Stimulated activated CD4-positive, alpha-beta T cell treated with anti-CD3 and anti-CD28 coated beads, Interleukin-1b, Interleukin-23, amount 100 ng/mL, for 4 hours (primary cell): ENCODE data around the gene DSP.

Experiments
- DNase-seq, 2 donors: peaks; one replicate each; pipeline ENCODE4 v3.0.0-alpha.2; 2020; ENCODE audit warnings: low read depth in 2 of 2

DSP gene

GRCh38 chr6:7534192-7534591 is 7.3 kb upstream of the DSP start:
- DNase-seq, result no peak

GRCh38 chr6:7535498-7535897 is 6.0 kb upstream of the DSP start:
- DNase-seq, result no peak

- DNase-seq, result no peak
Observed at GRCh38 chr6:7537565-7538174, 3.8 kb upstream of the DSP start.

- no peak for DNase-seq
Observed at GRCh38 chr6:7538484-7538883, 3.0 kb upstream of the DSP start.

- DNase-seq, result no peak
Observed at GRCh38 chr6:7540595-7540994, 876 bp upstream of the DSP start.

- DNase-seq, result peak in 1 of 2 donors; percentile 3
Observed at GRCh38 chr6:7542065-7542873, 798 bp downstream of the DSP start.

- no peak for DNase-seq
Observed at GRCh38 chr6:7542874-7543624, 1.6 kb downstream of the DSP start.

GRCh38 chr6:7543789-7544424 is 2.4 kb downstream of the DSP start:
- DNase-seq, result no peak

GRCh38 chr6:7544597-7544996 is 3.1 kb downstream of the DSP start:
- no peak for DNase-seq

- DNase-seq, result no peak
Observed at GRCh38 chr6:7545316-7546019, 4.0 kb downstream of the DSP start.

GRCh38 chr6:7546020-7546369 is 4.5 kb downstream of the DSP start:
- DNase-seq, result no peak

- DNase-seq, result no peak
Observed at GRCh38 chr6:7546383-7546782, 4.9 kb downstream of the DSP start.

- no peak for DNase-seq
Observed at GRCh38 chr6:7546896-7547295, 5.4 kb downstream of the DSP start.

- no peak for DNase-seq
Observed at GRCh38 chr6:7547315-7547714, 5.8 kb downstream of the DSP start.

GRCh38 chr6:7550433-7550801 is 8.9 kb downstream of the DSP start:
- no peak for DNase-seq

GRCh38 chr6:7554533-7555275 is 13.2 kb downstream of the DSP start:
- no peak for DNase-seq

- DNase-seq, result no peak
Observed at GRCh38 chr6:7555671-7556070, 14.2 kb downstream of the DSP start.

GRCh38 chr6:7556394-7557106 is 15.1 kb downstream of the DSP start:
- DNase-seq, result no peak

GRCh38 chr6:7557652-7558051 is 16.2 kb downstream of the DSP start:
- no peak for DNase-seq

GRCh38 chr6:7558781-7559180 is 17.3 kb downstream of the DSP start:
- DNase-seq, result no peak

- DNase-seq, result no peak
Observed at GRCh38 chr6:7559196-7559595, 17.7 kb downstream of the DSP start.
